NCI-H1105 treated with DMSO at 0.1 percent for 48 hours (cell line): ENCODE data around the gene RAPGEF1.

ENCODE experiments used
- DNase-seq: peaks from one replicate; lab custom pipeline; 2025; lab: John Stamatoyannopoulos, UW

Gene RAPGEF1

GRCh38 chr9:131603711-131604439 lies 136.0 kb downstream of the RAPGEF1 start:
- no peak for DNase-seq

- no peak for DNase-seq
Observed at GRCh38 chr9:131603199-131603598, 136.7 kb downstream of the RAPGEF1 start.

GRCh38 chr9:131601683-131602181 lies 138.1 kb downstream of the RAPGEF1 start:
- no peak for DNase-seq

- DNase-seq: no peak
Observed at GRCh38 chr9:131598121-131598520, 141.8 kb downstream of the RAPGEF1 start.

GRCh38 chr9:131597246-131597645 lies 142.6 kb downstream of the RAPGEF1 start:
- DNase-seq: no peak

- no peak for DNase-seq
Observed at GRCh38 chr9:131596430-131596743, 143.5 kb downstream of the RAPGEF1 start.

GRCh38 chr9:131595696-131596429 lies 144.0 kb downstream of the RAPGEF1 start:
- no peak for DNase-seq

GRCh38 chr9:131594906-131595665 lies 144.8 kb downstream of the RAPGEF1 start:
- DNase-seq: no peak

- no peak for DNase-seq
Observed at GRCh38 chr9:131593936-131594665, 145.8 kb downstream of the RAPGEF1 start.

GRCh38 chr9:131593091-131593820 lies 146.6 kb downstream of the RAPGEF1 start:
- DNase-seq: no peak

- DNase-seq: no peak
Observed at GRCh38 chr9:131591845-131592208, 148.0 kb downstream of the RAPGEF1 start.

GRCh38 chr9:131590907-131591844 lies 148.7 kb downstream of the RAPGEF1 start:
- peak; percentile 52 for DNase-seq

- no peak for DNase-seq
Observed at GRCh38 chr9:131590449-131590848, 149.4 kb downstream of the RAPGEF1 start.

GRCh38 chr9:131589993-131590392 lies 149.9 kb downstream of the RAPGEF1 start:
- no peak for DNase-seq

- no peak for DNase-seq
Observed at GRCh38 chr9:131589124-131589711, 150.7 kb downstream of the RAPGEF1 start.

- no peak for DNase-seq
Observed at GRCh38 chr9:131588396-131588795, 151.5 kb downstream of the RAPGEF1 start.

GRCh38 chr9:131587906-131588305 lies 152.0 kb downstream of the RAPGEF1 start:
- DNase-seq: no peak

- no peak for DNase-seq
Observed at GRCh38 chr9:131587331-131587730, 152.5 kb downstream of the RAPGEF1 start.

- DNase-seq: no peak
Observed at GRCh38 chr9:131585375-131585774, 154.5 kb downstream of the RAPGEF1 start.

- no peak for DNase-seq
Observed at GRCh38 chr9:131584858-131585257, 155.0 kb downstream of the RAPGEF1 start.
